Endothelial cell of umbilical vein (primary cell): ENCODE results near the gene CAMTA1. TPM values are rescaled to one million over a fixed set of nuclear protein-coding genes. Genes with fewer than 3 reads are reported as not detected.

Source experiments
- BruUV-seq: library from RNA; stranded (reverse); fragments of 400-500 nt; replicated peaks from 2 replicates; lab custom pipeline; 2021; lab: Mats Ljungman, UMichigan
- CTCF ChIA-PET: fragments of 300-600, 350-600 bp; sonication (Branson Sonifier 250); formaldehyde crosslinking; loops from one replicate; lab custom pipeline; 2021; ENCODE audit warnings: antibody characterized with exemption, inconsistent platforms; lab: Charles Lee
- POLR2A ChIA-PET: fragments of 300-600, 350-600 bp; sonication (Branson Sonifier 250); formaldehyde crosslinking; loops from one replicate; lab custom pipeline; 2021; ENCODE audit warnings: antibody characterized with exemption, inconsistent platforms; lab: Charles Lee
- DNase-seq: peaks from one replicate; pipeline ENCODE4 v3.0.0-alpha.2; 2011; ENCODE audit warnings: low read depth, low spot score
- FAIRE-seq: peaks from 2 replicates; lab custom pipeline; 2011; peaks lifted over from hg19 to GRCh38; lab: Jason Lieb, UNC
- H2AFZ ChIP-seq: 2 replicates; pipeline ENCODE4 v1.6.0; 2012; ENCODE audit warnings: low read depth, low read length, control low read depth, inconsistent platforms
- H3K27ac ChIP-seq: 2 replicates; pipeline ENCODE4 v1.5.1; 2011; ENCODE audit warnings: low read depth, mild to moderate bottlenecking, control low read depth, low read length, moderate library complexity; ENCODE audit not compliant: insufficient read depth
- H3K27me3 ChIP-seq, 2 experiments: 2 replicates each; pipeline versions ENCODE4 v1.6.0 to v1.6.1; 2011; ENCODE audit warnings: low read length in 2 of 2, mixed read lengths in 1 of 2; ENCODE audit not compliant: control insufficient read depth in 2 of 2, insufficient read depth in 2 of 2
- H3K36me3 ChIP-seq, 2 experiments: 2 replicates in 1 of 2; 3 replicates in 1 of 2; pipeline ENCODE4 v1.5.1; 2011; ENCODE audit warnings: low read length in 2 of 2, mild to moderate bottlenecking in 1 of 2, moderate library complexity in 1 of 2; ENCODE audit not compliant: control insufficient read depth in 2 of 2, insufficient read depth in 2 of 2; ENCODE audit errors: extremely low read depth in 1 of 2
- H3K4me1 ChIP-seq: 3 replicates; pipeline ENCODE4 v1.5.1; 2011; ENCODE audit warnings: mild to moderate bottlenecking, low read length; ENCODE audit not compliant: control insufficient read depth, insufficient read depth; ENCODE audit errors: extremely low read depth
- H3K4me2 ChIP-seq: 2 replicates; pipeline ENCODE4 v1.6.1; 2011; ENCODE audit warnings: low read length, control low read depth, mixed read lengths; ENCODE audit not compliant: insufficient read depth
- H3K4me3 ChIP-seq, 3 experiments: fragments of 200-600 bp in 1 of 3; sonication (generic), shearing (Covaris generic) in 1 of 3; replicated peaks in 1 of 3; 2 replicates each; pipeline ENCODE4 v1.5.1; 2011 to 2016; ENCODE audit warnings: control low read depth in 3 of 3, low read length in 3 of 3, mild to moderate bottlenecking in 2 of 3, inconsistent platforms in 1 of 3, low read depth in 1 of 3, moderate library complexity in 1 of 3; ENCODE audit not compliant: insufficient read depth in 1 of 3
- H3K79me2 ChIP-seq: 2 replicates; pipeline ENCODE4 v1.6.0; 2012; ENCODE audit warnings: low read length, inconsistent platforms; ENCODE audit not compliant: control insufficient read depth, insufficient read depth
- H3K9ac ChIP-seq: replicated peaks from 2 replicates; pipeline ENCODE3; 2011; ENCODE audit warnings: low read length, control low read depth; ENCODE audit not compliant: insufficient read depth; ENCODE audit errors: extremely low read depth
- H3K9me1 ChIP-seq: replicated peaks from 3 replicates; pipeline ENCODE4 v1.6.0; 2011; ENCODE audit warnings: mild to moderate bottlenecking, low read length; ENCODE audit not compliant: control insufficient read depth, insufficient read depth; ENCODE audit errors: extremely low read depth
- H3K9me3 ChIP-seq: replicated peaks from 2 replicates; pipeline ENCODE4 v1.5.1; 2012; ENCODE audit warnings: low read length, inconsistent platforms; ENCODE audit not compliant: control insufficient read depth, insufficient read depth
- H4K20me1 ChIP-seq: replicated peaks from 2 replicates; pipeline ENCODE3; 2011; ENCODE audit warnings: mild to moderate bottlenecking, low read length; ENCODE audit not compliant: control insufficient read depth, insufficient read depth; ENCODE audit errors: extremely low read depth
- EZH2 ChIP-seq: IDR thresholded peaks from 2 replicates; pipeline ENCODE4 v1.6.1; 2012; ENCODE audit warnings: borderline replicate concordance, low read depth, mild to moderate bottlenecking, moderate library complexity, low read length, inconsistent platforms; ENCODE audit not compliant: severe bottlenecking
- FOS ChIP-seq: IDR thresholded peaks from 2 replicates; pipeline ENCODE4 v1.6.1; 2011; ENCODE audit warnings: mild to moderate bottlenecking, low read length, moderate library complexity, borderline replicate concordance; ENCODE audit not compliant: insufficient read depth
- GATA2 ChIP-seq: IDR thresholded peaks from 2 replicates; pipeline ENCODE4 v1.7.0; 2011; ENCODE audit warnings: low read depth, mild to moderate bottlenecking, moderate library complexity, mixed read lengths, low read length; ENCODE audit not compliant: insufficient read length, insufficient read depth
- JUN ChIP-seq: IDR thresholded peaks from 2 replicates; pipeline ENCODE4 v1.6.1; 2011; ENCODE audit warnings: borderline replicate concordance, low read depth; ENCODE audit not compliant: insufficient read length, insufficient read depth
- MAX ChIP-seq: IDR thresholded peaks from 2 replicates; pipeline ENCODE4 v1.6.1; 2011; ENCODE audit not compliant: insufficient read depth, insufficient read length
- MYC ChIP-seq: IDR thresholded peaks from one replicate; pipeline ENCODE4 v1.6.1; 2011; ENCODE audit warnings: mild to moderate bottlenecking, low read depth, low read length
- POLR2A ChIP-seq: IDR thresholded peaks from 2 replicates; pipeline ENCODE4 v1.6.1; 2012; ENCODE audit warnings: low read depth, mild to moderate bottlenecking, control low read depth, low read length
- POLR2AphosphoS5 ChIP-seq: IDR thresholded peaks from 2 replicates; pipeline ENCODE4 v1.6.1; 2012; ENCODE audit warnings: low read depth, mild to moderate bottlenecking, control low read depth, low read length, moderate library complexity; ENCODE audit not compliant: insufficient read depth
- dilution Hi-C: fragments of 300-500 bp; cut with MboI; formaldehyde crosslinking; loops from one replicate; pipeline ENCODE4 v1.15.0; 2019; ENCODE audit warnings: low sequenced_read_pairs; ENCODE audit not compliant: extremely low pct_ligation_motif_present
- intact Hi-C: fragments of 100-400 bp; cut with micrococcal nuclease; formaldehyde crosslinking; loops from one replicate; pipeline ENCODE4 v1.10.0; 2022
- polyA plus RNA-seq, 4 experiments: library from polyadenylated mRNA; depleted of rRNA in 3 of 4; stranded (reverse) in 3 of 4; unstranded in 1 of 4; fragments of >200 nt; gene quantifications; 2 replicates each; pipeline versions ENCODE4 v1.2.1 to v1.2.3, GENCODE V29; 2011 to 2012; ENCODE audit warnings: missing spikeins in 1 of 4
- total RNA-seq: library from RNA; stranded (reverse); gene quantifications from 2 replicates; pipeline ENCODE4 v1.2.3, GENCODE V29; 2021
- TF ChIP-seq, protein P1 (sequence below), 2 donors: IDR thresholded peaks; 1 replicate in 1 of 2; 2 replicates in 1 of 2; pipeline ENCODE4 v1.5.1; 2011; ENCODE audit warnings: low read length in 2 of 2, mild to moderate bottlenecking in 2 of 2, moderate library complexity in 2 of 2, control low read depth in 1 of 2, inconsistent platforms in 1 of 2, low read depth in 1 of 2; ENCODE audit not compliant: insufficient read depth in 1 of 2; ENCODE audit errors: extremely low read depth in 1 of 2

CAMTA1 gene
- total and polyA plus RNA-seq, 2 donors (not counting 3 experiments of a cell fraction or from before 2014, with no cell fraction given) = 50.8 to 92.7 TPM

- CTCF ChIA-PET = no interaction called here
- no TSS peak for BruUV-seq
- TF ChIP-seq, protein P1, sequence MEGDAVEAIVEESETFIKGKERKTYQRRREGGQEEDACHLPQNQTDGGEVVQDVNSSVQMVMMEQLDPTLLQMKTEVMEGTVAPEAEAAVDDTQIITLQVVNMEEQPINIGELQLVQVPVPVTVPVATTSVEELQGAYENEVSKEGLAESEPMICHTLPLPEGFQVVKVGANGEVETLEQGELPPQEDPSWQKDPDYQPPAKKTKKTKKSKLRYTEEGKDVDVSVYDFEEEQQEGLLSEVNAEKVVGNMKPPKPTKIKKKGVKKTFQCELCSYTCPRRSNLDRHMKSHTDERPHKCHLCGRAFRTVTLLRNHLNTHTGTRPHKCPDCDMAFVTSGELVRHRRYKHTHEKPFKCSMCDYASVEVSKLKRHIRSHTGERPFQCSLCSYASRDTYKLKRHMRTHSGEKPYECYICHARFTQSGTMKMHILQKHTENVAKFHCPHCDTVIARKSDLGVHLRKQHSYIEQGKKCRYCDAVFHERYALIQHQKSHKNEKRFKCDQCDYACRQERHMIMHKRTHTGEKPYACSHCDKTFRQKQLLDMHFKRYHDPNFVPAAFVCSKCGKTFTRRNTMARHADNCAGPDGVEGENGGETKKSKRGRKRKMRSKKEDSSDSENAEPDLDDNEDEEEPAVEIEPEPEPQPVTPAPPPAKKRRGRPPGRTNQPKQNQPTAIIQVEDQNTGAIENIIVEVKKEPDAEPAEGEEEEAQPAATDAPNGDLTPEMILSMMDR (IDR thresholded peaks at IDR 0.05; ENCODE audit: extremely low read depth in 1 of 2, insufficient read depth in 1 of 2, low read depth in 1 of 2, low read length in 2 of 2) = no peak
- TF ChIP-seq POLR2A (no peak), MAX (no peak), MYC (no peak), FOS (no peak), POLR2AphosphoS5 (no peak), EZH2 (no peak), GATA2 (no peak), JUN (no peak)
- Histone ChIP-seq H3K36me3 (no peaks in the 10 kb centered on the region), H3K9me3 (no peaks in the 10 kb centered on the region), H3K4me1 (no peaks in the 10 kb centered on the region), H3K4me3 (no peak overlapping the region), H3K4me2 (no peak overlapping the region), H2AFZ (no peak overlapping the region), H3K79me2 (no peaks in the 10 kb centered on the region), H3K27me3 (no peaks in the 10 kb centered on the region), H3K9ac (no peak overlapping the region), H3K9me1 (no peaks in the 10 kb centered on the region), H4K20me1 (no peaks in the 10 kb centered on the region), H3K27ac (no peak overlapping the region)
- intact Hi-C loops = no loop called here
- FAIRE-seq (no peak), DNase-seq (no peak)
- dilution Hi-C loops = no loop called here
- POLR2A ChIA-PET = no interaction called here
These were observed 798.9 kb downstream of the CAMTA1 start for GRCh38 chr1:7584157-7584556.
